Spleen (tissue), 13 donors: ENCODE measurements around the gene KIF5A. TPM values are rescaled to one million over a fixed set of nuclear protein-coding genes. Genes with fewer than 3 reads are reported as not detected.
A peak's percentile ranks its signal among the peaks of the same experiment; 100 is the strongest.
"Not testable (repeated sequence)": the region's sequence is repeated elsewhere in the genome, so short reads cannot be mapped to it uniquely, and the experiment has no call there.

ENCODE experiments used
- DNase-seq: peaks from one replicate; pipeline ENCODE4 v3.0.0-alpha.2; 2020
- H3K27ac ChIP-seq, 8 donors: fragments of 200-600 bp; sonication (generic) in 7 of 8; 1 replicate in 4 of 8; 2 replicates in 4 of 8; pipeline versions ENCODE4 v1.5.0 to v1.8.0; 2016 to 2021; ENCODE audit warnings: inconsistent platforms in 4 of 8, mild to moderate bottlenecking in 4 of 8, moderate library complexity in 1 of 8
- H3K27me3 ChIP-seq, 7 donors: fragments of 200-600 bp; sonication (generic) in 6 of 7; replicated peaks in 1 of 7; 1 replicate in 4 of 7; 2 replicates in 3 of 7; pipeline versions ENCODE4 v1.5.0 to v1.8.0; 2016 to 2021; ENCODE audit warnings: inconsistent platforms in 3 of 7, mild to moderate bottlenecking in 1 of 7
- H3K36me3 ChIP-seq, 6 donors: fragments of 200-600 bp; sonication (generic) in 5 of 6; 1 replicate in 4 of 6; 2 replicates in 2 of 6; pipeline versions ENCODE4 v1.5.0 to v1.8.0; 2016 to 2021; ENCODE audit warnings: inconsistent platforms in 2 of 6
- H3K4me1 ChIP-seq, 6 donors: fragments of 200-600 bp; sonication (generic) in 5 of 6; 1 replicate in 3 of 6; 2 replicates in 3 of 6; pipeline versions ENCODE4 v1.5.0 to v1.8.0; 2016 to 2021; ENCODE audit warnings: inconsistent platforms in 3 of 6
- H3K4me3 ChIP-seq, 8 donors: fragments of 200-600 bp; sonication (generic) in 7 of 8; 1 replicate in 4 of 8; 2 replicates in 4 of 8; pipeline versions ENCODE4 v1.5.0 to v1.8.0; 2016 to 2021; ENCODE audit warnings: inconsistent platforms in 4 of 8, mild to moderate bottlenecking in 4 of 8, moderate library complexity in 2 of 8
- H3K9me3 ChIP-seq, 8 donors: fragments of 200-600 bp; sonication (generic) in 7 of 8; 1 replicate in 4 of 8; 2 replicates in 4 of 8; pipeline versions ENCODE4 v1.5.0 to v1.8.0; 2016 to 2021; ENCODE audit warnings: inconsistent platforms in 4 of 8
- CTCF ChIP-seq, 11 experiments: fragments of 200-600 bp in 7 of 11; fragments of 450-650 bp in 4 of 11; sonication (generic) in 4 of 11; IDR thresholded peaks in 8 of 11; conservative IDR thresholded peaks in 3 of 11; 1 replicate in 7 of 11; 2 replicates in 4 of 11; pipeline versions ENCODE4 v1.4.0 to v1.8.0; 2016 to 2021; ENCODE audit warnings: antibody characterized with exemption in 11 of 11, inconsistent platforms in 4 of 11, mild to moderate bottlenecking in 1 of 11
- POLR2A ChIP-seq, 3 donors: fragments of 450-650 bp; IDR thresholded peaks; one replicate each; pipeline ENCODE4 v1.5.1; 2017; ENCODE audit warnings: antibody characterized with exemption in 3 of 3, mild to moderate bottlenecking in 1 of 3
- POLR2AphosphoS5 ChIP-seq, 3 donors: sonication (generic); formaldehyde crosslinking; IDR thresholded peaks; one replicate each; pipeline ENCODE4 v1.5.1; 2017; ENCODE audit warnings: antibody characterized with exemption in 3 of 3
- WGBS, 5 donors: extraction: QIAGEN DNeasy Blood & Tissue Kit in 3 of 5; methylation state at CpG; one replicate each; pipeline versions ENCODE4 v1.1.5 to v1.1.7; 2013 to 2018; 5-methylcytosine and 5-hydroxymethylcytosine counted together
- intact Hi-C: fragments of 100-400 bp; cut with DNase I; formaldehyde crosslinking; loops from one replicate; pipeline ENCODE4 v1.15.0; 2023; ENCODE audit warnings: low total_unique reads
- long read RNA-seq, 2 donors: transcript quantifications; one replicate each; lab custom pipeline, GENCODE V29; 2026
- polyA plus RNA-seq, 3 donors: library from polyadenylated mRNA; stranded (reverse); fragments of 200-250 nt; gene quantifications; one replicate each; pipeline ENCODE4 v1.2.1, GENCODE V29; 2013
- total RNA-seq, 7 donors: library from RNA; depleted of rRNA in 3 of 7; stranded (reverse); fragments of >200 nt in 3 of 7; fragmentation: NEBNext Ultra II Directional in 4 of 7; extraction: Animal tissue kit (Norgen Biotek cat#: 25700) in 4 of 7; gene quantifications; one replicate each; pipeline versions ENCODE4 v1.1.0 to v1.2.1, GENCODE V29; 2016 to 2021
- donor health status: healthy with polysubstance abuse.
- donor health status: DM: no; HTN: no; CAD: no; lungs with moderate emphysema.
- donor health status: DM: no; HTN: no; CAD: no.
- donor health status: Bipolar disorder and iron deficiency.
- donor health status: healthy.
- donor health status: DM: no; HTN: no; CAD: no.
- donor health status: DM: yes; HTN: yes; CAD: no.

Gene KIF5A
- total RNA-seq (under 1 TPM in 6 of 7 donors, not detected in 1; 0.09 to 0.76 (median 0.32) TPM), polyA plus RNA-seq (under 1 TPM; 0.07 to 0.13 (median 0.08) TPM)
- long read RNA-seq, donor 1, result 0 reads
- long read RNA-seq, donor 2, result 0 reads

DNA sequence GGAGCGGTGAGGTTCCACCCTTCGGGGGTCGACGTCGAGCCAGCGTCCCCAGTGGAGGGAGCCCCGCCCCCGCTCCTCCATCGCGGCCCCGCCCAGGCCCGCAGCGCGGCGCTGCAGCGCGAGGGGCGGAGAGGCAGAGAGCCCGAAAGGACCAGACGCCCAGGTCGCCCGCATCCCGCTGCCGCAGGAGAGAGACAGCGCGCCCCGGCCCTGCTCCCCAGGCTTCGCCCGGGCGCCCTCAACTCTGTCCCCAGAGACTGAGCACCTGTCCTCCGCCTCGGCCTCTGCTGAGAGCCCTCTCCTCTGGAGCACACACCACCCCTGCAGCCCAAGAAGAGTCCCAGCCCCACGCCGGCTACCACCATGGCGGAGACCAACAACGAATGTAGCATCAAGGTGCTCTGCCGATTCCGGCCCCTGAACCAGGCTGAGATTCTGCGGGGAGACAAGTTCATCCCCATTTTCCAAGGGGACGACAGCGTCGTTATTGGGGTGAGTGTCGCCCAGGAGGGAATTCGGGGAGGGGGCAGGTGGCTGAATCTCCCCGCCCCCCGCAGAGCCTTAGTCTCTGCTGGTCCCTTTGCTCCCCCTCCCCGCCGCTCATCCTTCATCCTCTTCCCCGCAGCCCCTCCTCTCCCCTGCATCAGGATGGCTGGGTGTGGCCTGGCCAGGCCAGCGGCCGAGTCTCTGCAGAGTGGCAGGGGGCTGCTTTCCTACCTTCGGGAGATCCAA is at the start of gene KIF5A:
KIF5A (plus strand) TSS at position 136 of the 732 bp plus-strand sequence; CDS start at position 364, 228 bp downstream.
- Histone ChIP-seq H3K9me3 (no peaks in the 10 kb centered on the region), H3K4me1 (peaks cover 15 to 39% (median 33%) of the 10 kb centered on the region in 6 donors), H3K27ac (no peak within 1 kb of the TSS), H3K4me3 (peak within 1 kb of the TSS; percentile 25 to 71 (median 40)), H3K36me3 (no peaks in the 10 kb centered on the region), H3K27me3 (peaks cover 0 to 46% (median 21%) of the 10 kb centered on the region in 7 donors)
- TF ChIP-seq POLR2A (IDR thresholded peaks at IDR 0.05) (no peak), CTCF (IDR thresholded peaks at IDR 0.05 in 8 of 11, conservative IDR thresholded peaks at IDR 0.05 in 3 of 11) (peak in 3 of 11 experiments; percentile 15 to 22 (median 22)), POLR2AphosphoS5 (IDR thresholded peaks at IDR 0.05) (peak in 2 of 3 donors; percentile 40 to 41)
- peak; percentile 87 for DNase-seq
- 7 to 13% (median 8%) methylated on average over 23 to 52 of the region's 52 CpGs for WGBS, 5 donors
- intact Hi-C loops, result no loop called here

- DNase-seq, result peak; percentile 62
- TF ChIP-seq POLR2AphosphoS5 (IDR thresholded peaks at IDR 0.05), result no peak
- no peaks in the 10 kb centered on the region for H3K9me3 ChIP-seq
- H3K27me3 ChIP-seq, result no peaks in the 10 kb centered on the region
- peak overlapping the region in 3 of 8 donors; percentile 8 to 31 (median 19) for H3K27ac ChIP-seq
- peaks cover 0 to 100% (median 82%) of the 10 kb centered on the region in 6 donors for H3K36me3 ChIP-seq
- no peak overlapping the region for H3K4me3 ChIP-seq
- intact Hi-C loops, result no loop called here
- peaks cover 0 to 12% (median 0%) of the 10 kb centered on the region in 6 donors for H3K4me1 ChIP-seq
- 73 to 96% (median 82%) methylated on average over 11 of the region's 11 CpGs for WGBS, 5 donors
Observed at GRCh38 chr12:57500213-57500612, 49.6 kb upstream of the KIF5A start.

DNA sequence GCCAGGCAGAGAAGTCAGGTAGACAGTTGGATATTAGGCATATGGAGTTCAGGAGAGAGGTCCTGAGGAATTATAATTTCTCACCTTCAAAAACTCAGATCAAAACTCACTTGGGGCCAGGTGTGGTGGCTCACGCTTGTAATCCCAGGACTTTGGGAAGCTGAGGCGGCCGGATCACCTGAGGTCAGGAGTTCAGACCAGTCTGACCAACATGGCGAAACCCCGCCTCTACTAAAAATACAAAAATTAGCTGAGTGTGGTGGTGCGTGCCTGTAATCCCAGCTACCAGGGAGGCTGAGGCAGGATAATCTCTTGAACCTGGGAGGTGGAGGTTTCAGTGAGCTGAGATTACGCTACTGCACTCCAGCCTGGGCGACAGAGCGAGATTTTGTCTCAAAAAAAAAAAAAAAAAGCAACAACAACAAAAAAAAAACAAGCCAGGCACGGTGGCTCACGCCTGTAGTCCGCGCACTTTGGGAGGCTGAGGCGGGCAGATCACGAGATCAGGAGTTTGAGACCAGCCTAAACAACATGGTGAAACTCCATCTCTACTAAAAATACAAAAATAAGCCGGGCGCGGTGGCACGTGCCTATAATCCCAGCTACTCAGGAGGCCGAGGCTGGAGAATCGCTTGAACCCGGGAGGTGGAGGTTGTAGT is 47.4 kb upstream of the KIF5A start:
- intact Hi-C loops, H3K4me3 ChIP-seq, H3K27ac ChIP-seq, H3K27me3 ChIP-seq, H3K9me3 ChIP-seq: not testable (repeated sequence)
- peaks cover 0 to 96% (median 84%) of the 10 kb centered on the region in 6 donors for H3K36me3 ChIP-seq
- 95 to 98% (median 97%) methylated on average over 21 to 22 of the region's 22 CpGs for WGBS, 5 donors
- peak; percentile 36 for DNase-seq
- H3K4me1 ChIP-seq, result peaks cover 0 to 12% (median 0%) of the 10 kb centered on the region in 6 donors

- peaks cover 0 to 96% (median 75%) of the 10 kb centered on the region in 6 donors for H3K36me3 ChIP-seq
- H3K27me3 ChIP-seq, intact Hi-C loops, DNase-seq, H3K9me3 ChIP-seq, H3K4me1 ChIP-seq, H3K4me3 ChIP-seq, H3K27ac ChIP-seq: not testable (repeated sequence)
- WGBS, 5 donors, result 68 to 98% (median 97%) methylated on average over 3 to 4 of the region's 4 CpGs
Observed at GRCh38 chr12:57506541-57506940, 43.3 kb upstream of the KIF5A start.

DNA sequence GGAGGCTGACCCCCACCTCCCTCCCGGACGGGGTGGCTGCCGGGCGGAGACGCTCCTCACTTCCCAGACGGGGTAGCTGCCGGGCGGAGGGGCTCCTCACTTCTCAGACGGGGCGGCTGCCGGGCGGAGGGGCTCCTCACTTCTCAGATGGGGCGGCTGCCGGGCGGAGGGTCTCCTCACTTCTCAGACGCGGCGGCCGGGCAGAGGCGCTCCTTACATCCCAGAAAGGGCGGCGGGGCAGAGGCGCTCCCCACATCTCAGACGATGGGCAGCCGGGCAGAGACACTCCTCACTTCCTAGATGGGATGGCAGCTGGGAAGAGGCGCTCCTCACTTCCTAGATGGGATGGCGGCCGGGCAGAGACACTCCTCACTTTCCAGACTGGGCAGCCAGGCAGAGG is 42.0 kb upstream of the KIF5A start:
- H3K4me1 ChIP-seq, H3K27ac ChIP-seq, DNase-seq, H3K9me3 ChIP-seq, H3K27me3 ChIP-seq, H3K4me3 ChIP-seq, intact Hi-C loops: not testable (repeated sequence)
- H3K36me3 ChIP-seq, result peaks cover 0 to 96% (median 75%) of the 10 kb centered on the region in 6 donors
- 94 to 100% (median 97%) methylated on average over 11 to 28 of the region's 28 CpGs for WGBS, 5 donors

GRCh38 chr12:57511161-57511560 is 38.7 kb upstream of the KIF5A start:
- 94 to 100% (median 98%) methylated on average over 4 of the region's 4 CpGs for WGBS, 5 donors
- H3K27me3 ChIP-seq, result no peaks in the 10 kb centered on the region
- peaks cover 3 to 96% (median 74%) of the 10 kb centered on the region in 6 donors for H3K36me3 ChIP-seq
- TF ChIP-seq CTCF (IDR thresholded peaks at IDR 0.05 in 8 of 11, conservative IDR thresholded peaks at IDR 0.05 in 3 of 11), result no peak
- TF ChIP-seq POLR2AphosphoS5 (IDR thresholded peaks at IDR 0.05), result no peak
- peaks cover 0 to 7% (median 0%) of the 10 kb centered on the region in 6 donors for H3K4me1 ChIP-seq
- no peak overlapping the region for H3K4me3 ChIP-seq
- H3K9me3 ChIP-seq, result no peaks in the 10 kb centered on the region
- H3K27ac ChIP-seq, result peak overlapping the region in 1 of 8 donors; percentile 36
- intact Hi-C loops, result no loop called here
- DNase-seq, result peak; percentile 8
